IPS DF 6.9 (cell line): ENCODE measurements around the gene PCA3.

Experiments used
- DNase-seq: peaks from one replicate; pipeline ENCODE4 v3.0.0-alpha.2; 2013; ENCODE audit warnings: low read depth, low spot score
- H3K27ac ChIP-seq: one replicate; pipeline ENCODE4 v1.5.1; 2013; ENCODE audit warnings: low read length, control low read depth
- H3K27me3 ChIP-seq: 2 replicates; pipeline ENCODE4 v1.6.1; 2013; ENCODE audit warnings: mild to moderate bottlenecking, low read length; ENCODE audit not compliant: control insufficient read depth, insufficient read depth
- H3K36me3 ChIP-seq: 2 replicates; pipeline ENCODE4 v1.6.1; 2013; ENCODE audit warnings: low read length; ENCODE audit not compliant: control insufficient read depth, insufficient read depth
- H3K4me1 ChIP-seq: 2 replicates; pipeline ENCODE4 v1.6.1; 2013; ENCODE audit warnings: low read length; ENCODE audit not compliant: control insufficient read depth, insufficient read depth
- H3K4me3 ChIP-seq: 2 replicates; pipeline ENCODE4 v1.5.1; 2013; ENCODE audit warnings: mild to moderate bottlenecking, low read length
- H3K9me3 ChIP-seq: 2 replicates; pipeline ENCODE4 v1.6.1; 2013; ENCODE audit warnings: low read length, inconsistent platforms; ENCODE audit not compliant: control insufficient read depth, insufficient read depth
- WGBS: extraction: QIAGEN DNeasy Blood & Tissue Kit; methylation state at CpG from one replicate; pipeline ENCODE4 v1.1.7; 2013; ENCODE audit warnings: mixed read lengths, missing lambda C conversion rate; ENCODE audit not compliant: insufficient read length, insufficient coverage; 5-methylcytosine and 5-hydroxymethylcytosine counted together

PCA3 gene

GRCh38 chr9:76756941-76757673 lies 7.1 kb upstream of the PCA3 start:
- H3K4me1 ChIP-seq, result no peaks in the 10 kb centered on the region
- no peaks in the 10 kb centered on the region for H3K27me3 ChIP-seq
- no peaks in the 10 kb centered on the region for H3K36me3 ChIP-seq
- DNase-seq, result no peak
- H3K27ac ChIP-seq, result no peak overlapping the region
- H3K4me3 ChIP-seq, result no peak overlapping the region
- no peaks in the 10 kb centered on the region for H3K9me3 ChIP-seq
- no CpG with 5 or more reads among the region's 3 CpGs for WGBS

- Histone ChIP-seq H3K36me3 (no peaks in the 10 kb centered on the region), H3K9me3 (no peaks in the 10 kb centered on the region), H3K4me1 (no peaks in the 10 kb centered on the region), H3K4me3 (no peak overlapping the region), H3K27me3 (no peaks in the 10 kb centered on the region), H3K27ac (no peak overlapping the region)
- DNase-seq, result no peak
- no CpG with 5 or more reads among the region's 4 CpGs for WGBS
Measured at GRCh38 chr9:76758476-76758875, 5.8 kb upstream of the PCA3 start.

- WGBS, result no CpG with 5 or more reads among the region's 6 CpGs
- Histone ChIP-seq H3K4me1 (no peaks in the 10 kb centered on the region), H3K27me3 (no peaks in the 10 kb centered on the region), H3K9me3 (no peaks in the 10 kb centered on the region), H3K36me3 (no peaks in the 10 kb centered on the region), H3K27ac (no peak overlapping the region), H3K4me3 (no peak overlapping the region)
- no peak for DNase-seq
Measured at GRCh38 chr9:76759732-76760131, 4.5 kb upstream of the PCA3 start.

- no peaks in the 10 kb centered on the region for H3K9me3 ChIP-seq
- no peaks in the 10 kb centered on the region for H3K27me3 ChIP-seq
- H3K4me1 ChIP-seq, result no peaks in the 10 kb centered on the region
- WGBS, result no CpG with 5 or more reads among the region's 1 CpG
- no peak for DNase-seq
- no peak overlapping the region for H3K27ac ChIP-seq
- H3K36me3 ChIP-seq, result no peaks in the 10 kb centered on the region
- no peak overlapping the region for H3K4me3 ChIP-seq
Measured at GRCh38 chr9:76761448-76761847, 2.8 kb upstream of the PCA3 start.

- no peaks in the 10 kb centered on the region for H3K4me1 ChIP-seq
- no peaks in the 10 kb centered on the region for H3K9me3 ChIP-seq
- no peaks in the 10 kb centered on the region for H3K36me3 ChIP-seq
- no peaks in the 10 kb centered on the region for H3K27me3 ChIP-seq
- H3K27ac ChIP-seq, result no peak overlapping the region
- WGBS, result 100% methylated on average over 1 of the region's 3 CpGs
- no peak overlapping the region for H3K4me3 ChIP-seq
- no peak for DNase-seq
Measured at GRCh38 chr9:76766126-76766525, 1.9 kb downstream of the PCA3 start.

- Histone ChIP-seq H3K27ac (no peak overlapping the region), H3K9me3 (no peaks in the 10 kb centered on the region), H3K27me3 (no peaks in the 10 kb centered on the region), H3K4me1 (no peaks in the 10 kb centered on the region), H3K36me3 (no peaks in the 10 kb centered on the region), H3K4me3 (no peak overlapping the region)
- no peak for DNase-seq
- no CpG with 5 or more reads among the region's 5 CpGs for WGBS
Measured at GRCh38 chr9:76772686-76773445, 8.6 kb downstream of the PCA3 start.

GRCh38 chr9:76784881-76785280 lies 20.6 kb downstream of the PCA3 start:
- H3K27ac ChIP-seq, result no peak overlapping the region
- no peaks in the 10 kb centered on the region for H3K9me3 ChIP-seq
- DNase-seq, result no peak
- H3K36me3 ChIP-seq, result no peaks in the 10 kb centered on the region
- H3K27me3 ChIP-seq, result no peaks in the 10 kb centered on the region
- no peak overlapping the region for H3K4me3 ChIP-seq
- no peaks in the 10 kb centered on the region for H3K4me1 ChIP-seq

GRCh38 chr9:76785501-76785900 lies 21.3 kb downstream of the PCA3 start:
- no CpG with 5 or more reads among the region's 1 CpG for WGBS

GRCh38 chr9:76787677-76788076 lies 23.4 kb downstream of the PCA3 start:
- no CpG with 5 or more reads among the region's 11 CpGs for WGBS
- no peak for DNase-seq
- Histone ChIP-seq H3K27ac (no peak overlapping the region), H3K4me3 (no peak overlapping the region), H3K27me3 (no peaks in the 10 kb centered on the region), H3K36me3 (no peaks in the 10 kb centered on the region), H3K9me3 (no peaks in the 10 kb centered on the region), H3K4me1 (no peaks in the 10 kb centered on the region)

More at GRCh38 chr9:76785501-76785900, 21.3 kb downstream of the PCA3 start:
- no peak for DNase-seq
- Histone ChIP-seq H3K27me3 (no peaks in the 10 kb centered on the region), H3K4me1 (no peaks in the 10 kb centered on the region), H3K9me3 (no peaks in the 10 kb centered on the region), H3K36me3 (no peaks in the 10 kb centered on the region), H3K4me3 (no peak overlapping the region), H3K27ac (no peak overlapping the region)

GRCh38 chr9:76789840-76790239 lies 25.6 kb downstream of the PCA3 start:
- H3K4me3 ChIP-seq, result no peak overlapping the region
- WGBS, result no CpG with 5 or more reads among the region's 1 CpG
- H3K27me3 ChIP-seq, result no peaks in the 10 kb centered on the region
- no peaks in the 10 kb centered on the region for H3K9me3 ChIP-seq
- no peak overlapping the region for H3K27ac ChIP-seq
- no peaks in the 10 kb centered on the region for H3K36me3 ChIP-seq
- DNase-seq, result no peak
- H3K4me1 ChIP-seq, result no peaks in the 10 kb centered on the region
